Measurements from ENCODE around the gene RBL2.
A peak's percentile ranks its signal among the peaks of the same experiment; 100 is the strongest.

Gene RBL2

DNA sequence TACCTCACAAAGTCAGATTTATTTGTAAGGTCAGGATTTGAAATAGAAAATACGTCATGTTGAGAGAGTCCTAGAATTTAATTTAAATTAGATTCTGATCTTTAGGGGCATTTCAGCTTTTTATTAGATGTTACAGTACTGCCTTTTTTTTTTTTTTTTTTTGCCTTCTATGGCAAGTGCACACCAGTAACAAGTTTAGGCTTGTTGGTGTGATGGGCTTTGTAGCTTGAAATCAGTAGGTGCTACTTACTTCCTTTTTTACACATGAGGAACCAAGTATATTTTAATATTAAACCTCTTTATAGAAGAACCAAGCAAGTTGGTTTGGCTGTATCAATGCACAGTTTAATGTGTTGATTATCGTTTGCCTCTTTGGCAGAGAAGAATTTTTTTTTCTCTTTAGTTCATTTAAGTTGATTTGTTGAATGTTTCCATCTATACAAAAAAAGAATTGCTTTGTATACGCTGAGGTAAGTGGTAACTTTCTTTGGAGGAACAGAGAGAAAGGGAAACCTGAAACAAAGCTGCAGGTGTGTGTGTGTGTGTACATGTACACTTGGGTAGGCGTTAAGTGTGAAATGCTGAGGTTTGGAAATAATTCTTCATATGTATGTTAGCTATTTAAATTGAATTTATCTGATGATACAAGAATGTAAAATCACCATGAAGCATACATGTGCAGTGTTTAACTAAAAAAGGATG, 15.7 kb downstream of the RBL2 start:
- DNase-seq (ENCODE audit: low read depth), result no peak

DNA sequence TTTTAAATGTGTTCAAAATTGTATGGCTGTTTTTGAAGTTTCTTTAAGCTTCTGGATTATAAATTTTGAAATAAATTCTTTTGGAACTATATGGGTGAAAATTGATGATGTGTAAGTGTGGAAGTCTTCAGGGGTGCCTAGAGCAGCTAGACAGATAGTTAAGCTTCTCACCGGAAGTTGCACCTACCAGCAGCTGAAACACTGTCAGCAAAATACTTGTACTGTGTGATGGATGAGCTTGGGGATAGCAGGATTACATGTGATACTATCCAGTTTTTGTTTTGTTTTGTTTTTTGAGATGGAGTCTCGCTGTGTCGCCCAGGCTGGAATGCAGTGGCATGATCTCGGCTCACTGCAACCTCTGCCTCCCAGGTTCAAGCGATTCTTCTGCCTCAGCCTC, 19.7 kb downstream of the RBL2 start:
- DNase-seq (ENCODE audit: low read depth), result no peak

DNA sequence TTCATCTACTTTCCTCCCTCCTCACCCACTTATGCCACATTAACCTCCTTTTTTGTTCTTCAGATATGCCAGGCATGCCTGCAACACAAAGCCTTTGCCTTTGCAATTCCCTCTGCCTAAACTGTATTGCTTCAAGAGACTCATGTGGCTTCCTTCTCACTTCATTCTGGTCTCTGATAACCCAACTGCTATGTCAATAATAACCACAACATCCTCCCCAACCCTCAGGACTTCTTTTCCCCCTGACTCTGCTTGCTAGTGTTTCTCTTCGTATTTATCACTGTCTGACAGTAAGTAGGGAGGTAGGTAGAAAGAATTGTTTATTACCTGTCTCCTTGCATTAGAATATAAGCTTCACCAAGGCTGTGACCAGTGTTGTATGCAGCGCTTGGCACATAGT, 22.4 kb downstream of the RBL2 start:
- DNase-seq (ENCODE audit: low read depth), result no peak

DNA sequence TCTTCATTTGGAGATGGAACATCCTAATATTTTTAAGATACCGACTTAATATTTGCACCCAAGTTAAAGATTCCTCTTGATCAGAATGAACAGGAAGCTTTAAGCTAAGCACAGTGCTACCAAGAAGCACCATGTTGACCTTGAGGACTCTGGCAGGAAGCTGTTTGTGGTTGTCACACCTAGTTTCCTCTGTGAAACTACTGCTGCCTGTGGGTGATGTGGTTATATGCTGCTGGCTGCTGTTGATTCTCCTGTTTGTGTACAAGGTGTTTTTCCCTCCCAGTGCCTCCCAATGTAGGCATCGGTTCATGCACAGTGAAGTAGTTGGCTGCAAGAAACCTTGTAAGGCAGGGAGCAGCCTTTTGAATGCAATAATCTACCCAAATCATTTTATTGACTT, 23.4 kb downstream of the RBL2 start:
- peak; percentile 64 for DNase-seq (ENCODE audit: low read depth)

DNA sequence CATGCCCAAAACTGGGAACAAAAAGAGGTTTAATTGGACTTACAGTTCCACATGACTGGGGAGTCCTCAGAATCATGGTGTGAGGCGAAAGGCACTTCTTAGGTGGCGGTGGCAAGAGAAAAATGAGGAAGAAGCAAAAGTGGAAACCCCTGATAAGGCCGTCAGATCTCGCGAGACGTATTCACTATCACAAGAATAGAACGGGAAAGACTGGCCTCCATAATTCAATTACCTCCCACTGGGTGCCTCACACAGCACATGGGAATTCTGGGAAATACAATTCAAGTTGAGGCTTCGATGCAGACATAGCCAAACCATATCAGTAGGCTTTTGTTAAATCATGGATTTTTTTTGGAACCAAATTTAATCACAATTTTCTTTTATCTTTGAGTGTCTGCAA, 24.4 kb downstream of the RBL2 start:
- DNase-seq (ENCODE audit: low read depth), result no peak

DNA sequence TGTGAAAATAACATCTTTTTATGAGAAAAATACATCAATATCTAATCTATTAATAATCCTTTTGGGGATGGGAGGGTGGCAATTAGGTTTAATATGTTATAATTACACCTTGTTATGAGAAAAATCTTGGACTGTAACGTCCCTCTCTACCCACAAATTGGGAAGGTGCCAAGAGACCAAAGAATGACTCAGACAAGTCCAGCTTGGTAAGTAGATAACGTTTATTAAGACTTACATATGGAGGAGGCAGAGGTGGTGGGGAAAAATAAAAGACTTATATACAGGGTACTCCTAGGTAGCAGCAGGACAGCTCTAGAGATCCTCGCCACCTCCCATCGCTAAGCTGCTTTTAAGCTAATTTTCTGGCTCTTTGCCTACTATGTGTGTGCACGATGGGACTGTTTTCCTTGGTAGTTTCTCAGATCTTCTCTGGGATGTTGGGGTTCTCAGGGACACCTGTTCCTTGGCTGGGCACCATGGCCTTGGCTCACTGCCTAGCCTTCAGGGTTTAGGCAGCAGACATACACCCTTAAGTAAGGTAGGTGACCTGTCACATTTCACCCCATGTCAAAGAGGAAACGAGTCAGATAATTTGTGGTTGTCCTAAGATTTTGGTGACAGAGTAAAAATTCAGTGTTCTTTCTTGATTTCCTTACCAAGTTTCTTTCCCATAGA, 31.5 kb downstream of the RBL2 start:
- no peak for DNase-seq (ENCODE audit: low read depth)

DNA sequence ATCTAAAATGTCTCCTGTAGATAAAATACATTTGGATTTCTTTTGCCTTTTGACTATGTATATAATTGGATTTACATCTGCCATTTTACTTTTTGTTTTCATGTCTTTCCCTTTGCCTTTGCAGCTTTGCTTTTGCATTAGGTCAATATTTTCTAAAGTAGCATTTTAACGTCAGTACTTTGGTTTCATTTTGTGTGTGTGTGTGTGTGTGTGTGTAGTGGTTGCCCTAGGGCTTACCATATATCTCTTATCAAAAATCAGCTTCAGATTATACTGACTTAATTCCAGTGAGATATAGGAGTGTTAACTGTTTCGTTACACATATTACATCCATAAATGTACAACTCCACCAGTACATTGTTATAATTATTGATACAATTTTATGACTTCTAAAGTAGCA, 42.6 kb downstream of the RBL2 start:
- no peak for DNase-seq (ENCODE audit: low read depth)

DNA sequence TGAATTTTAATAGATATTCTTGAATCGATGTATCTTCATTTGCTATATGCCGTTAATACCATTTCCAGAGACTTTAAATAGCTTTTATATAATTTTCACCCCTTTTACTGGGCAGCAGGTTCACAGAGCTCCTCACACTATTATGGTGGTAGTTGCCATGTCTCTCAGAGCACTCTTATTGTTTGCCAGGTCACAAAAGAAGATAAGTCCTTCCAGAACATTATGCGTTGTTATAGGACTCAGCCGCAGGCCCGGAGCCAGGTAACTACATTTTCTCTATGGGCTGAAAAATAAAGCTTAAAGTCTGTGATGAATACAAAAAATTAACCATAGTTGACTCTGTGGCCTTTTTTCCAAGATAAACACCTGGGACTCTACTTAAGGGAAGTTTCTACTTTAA, 44.7 kb downstream of the RBL2 start:
- DNase-seq (ENCODE audit: low read depth), result no peak

DNA sequence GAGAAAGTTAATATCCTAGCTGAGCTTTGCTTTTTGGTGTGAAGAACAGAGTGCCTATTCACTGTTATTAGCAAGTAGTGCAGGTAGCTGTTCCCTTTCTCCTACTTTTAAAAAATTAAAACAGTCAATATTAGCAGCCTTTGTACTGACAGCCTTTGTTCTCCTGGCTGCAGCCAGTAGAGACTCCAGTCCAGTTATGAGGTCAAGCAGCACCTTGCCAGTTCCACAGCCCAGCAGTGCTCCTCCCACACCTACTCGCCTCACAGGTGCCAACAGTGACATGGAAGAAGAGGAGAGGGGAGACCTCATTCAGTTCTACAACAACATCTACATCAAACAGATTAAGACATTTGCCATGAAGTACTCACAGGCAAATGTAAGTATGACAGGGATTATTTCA, 46.1 kb downstream of the RBL2 start:
- DNase-seq (ENCODE audit: low read depth), result no peak

DNA sequence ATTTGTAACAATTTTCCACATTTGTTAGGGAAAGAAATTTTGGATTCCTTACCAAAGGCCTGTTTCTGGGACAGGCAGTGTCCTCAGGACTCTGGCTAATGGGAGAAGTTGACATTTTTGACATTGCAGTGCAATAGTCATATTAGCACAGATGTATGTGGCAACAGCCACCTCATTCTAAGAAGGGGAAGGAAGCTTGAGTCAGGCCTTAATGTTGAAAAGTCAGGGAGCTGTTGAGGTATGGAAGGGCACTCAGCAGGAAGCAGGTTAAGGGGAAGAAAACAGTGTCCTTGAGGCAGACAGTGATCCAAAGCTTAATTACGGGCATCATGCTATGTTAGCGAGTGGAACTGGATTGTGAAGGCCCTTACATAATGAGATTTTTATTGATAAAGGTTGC, 47.9 kb downstream of the RBL2 start:
- DNase-seq (ENCODE audit: low read depth), result no peak

DNA sequence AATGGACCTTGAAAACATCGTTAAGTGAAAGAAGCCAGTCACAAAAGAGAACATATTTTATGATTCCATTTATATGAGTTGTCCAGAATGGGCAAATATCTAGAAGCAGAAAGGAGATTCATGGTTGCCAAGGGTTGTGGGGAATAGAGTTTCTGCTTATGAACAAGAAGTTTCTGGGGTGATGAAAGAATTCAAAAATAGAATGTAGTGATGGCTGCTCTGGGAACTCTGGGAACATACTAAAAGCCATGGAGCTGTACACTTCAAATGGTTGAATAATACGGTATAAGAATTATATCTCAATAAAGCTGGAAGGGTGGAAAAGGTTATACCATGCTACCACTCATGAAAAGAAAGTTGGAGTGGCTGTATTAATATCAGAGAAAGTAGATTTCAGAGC, 50.3 kb downstream of the RBL2 start:
- no peak for DNase-seq (ENCODE audit: low read depth)

DNA sequence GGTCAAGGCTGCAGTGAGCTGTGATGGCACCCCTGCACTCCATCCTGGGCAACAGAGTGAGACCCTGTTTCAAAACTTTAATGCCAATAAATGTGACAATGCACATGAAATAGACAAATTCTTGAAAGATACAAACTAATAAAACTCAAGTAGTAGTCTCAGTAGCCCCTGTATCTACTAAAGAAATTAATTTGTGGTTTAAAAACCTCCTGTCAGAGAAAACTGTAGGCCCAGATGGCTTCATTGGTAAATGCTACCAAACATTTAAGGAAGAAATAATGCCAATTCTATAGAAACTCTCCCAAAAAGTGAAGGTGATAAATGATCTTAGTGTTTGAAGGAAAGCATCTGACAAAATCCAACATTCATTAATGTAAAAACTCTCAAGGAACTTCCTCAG, 52.0 kb downstream of the RBL2 start:
- DNase-seq (ENCODE audit: low read depth), result no peak

DNA sequence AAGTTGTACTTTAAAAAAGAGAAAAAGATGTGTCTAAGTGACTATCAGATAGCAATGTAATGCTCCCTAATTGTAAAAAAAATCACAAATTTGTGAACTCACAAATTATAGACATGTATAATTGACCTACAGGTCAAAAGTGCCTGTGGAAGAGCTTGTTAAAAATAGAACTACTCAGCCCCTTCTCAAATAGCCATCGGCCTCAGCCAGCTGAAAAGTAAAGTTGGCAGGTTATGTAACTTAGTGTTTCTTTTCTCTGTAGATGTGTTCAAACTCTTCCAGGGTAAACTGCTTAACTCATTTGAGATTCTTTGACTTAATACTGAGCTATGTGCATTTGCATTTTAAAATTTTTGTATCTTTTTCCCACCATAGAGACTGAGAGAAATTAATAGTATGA, 55.5 kb downstream of the RBL2 start:
- DNase-seq (ENCODE audit: low read depth), result no peak

DNA sequence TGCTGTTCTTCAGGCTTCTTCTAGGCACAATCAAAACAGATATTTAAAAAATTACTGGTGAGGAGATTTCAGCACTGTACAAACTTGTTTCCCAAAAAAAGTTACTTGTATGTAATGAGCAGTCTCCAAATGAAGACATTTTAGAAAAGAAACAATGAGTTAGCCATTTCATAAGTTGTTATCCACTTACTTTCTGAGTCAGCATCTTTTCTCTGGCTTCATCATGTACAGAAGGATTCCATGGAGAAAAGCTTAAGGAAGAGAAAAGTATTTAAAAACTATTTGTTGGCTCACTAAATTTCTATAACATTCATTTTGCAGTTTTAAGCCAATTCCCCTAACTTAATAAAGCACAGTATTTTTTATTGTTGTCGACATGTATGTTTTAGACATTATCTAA, 58.2 kb downstream of the RBL2 start:
- no peak for DNase-seq (ENCODE audit: low read depth)

DNA sequence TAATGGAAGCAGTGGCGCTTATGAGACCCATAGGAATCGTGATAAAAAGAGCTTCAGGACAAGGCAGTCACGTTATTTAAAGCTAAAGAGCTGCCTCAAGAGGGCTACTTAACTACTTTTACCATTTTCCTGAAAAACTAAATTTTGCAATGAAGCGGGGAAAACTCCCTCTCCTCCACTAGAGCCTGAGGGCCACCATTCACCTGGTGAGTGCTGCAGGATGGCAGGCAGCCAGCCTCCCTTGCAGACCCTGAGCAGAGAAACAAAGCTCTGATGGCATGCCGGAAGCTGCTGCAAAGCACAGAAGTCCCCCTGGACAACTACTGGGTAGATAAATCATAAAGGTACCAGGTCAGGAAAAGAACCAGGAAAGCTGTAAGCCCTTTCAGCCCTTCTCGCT, 60.4 kb downstream of the RBL2 start:
- no peak for DNase-seq (ENCODE audit: low read depth)

DNA sequence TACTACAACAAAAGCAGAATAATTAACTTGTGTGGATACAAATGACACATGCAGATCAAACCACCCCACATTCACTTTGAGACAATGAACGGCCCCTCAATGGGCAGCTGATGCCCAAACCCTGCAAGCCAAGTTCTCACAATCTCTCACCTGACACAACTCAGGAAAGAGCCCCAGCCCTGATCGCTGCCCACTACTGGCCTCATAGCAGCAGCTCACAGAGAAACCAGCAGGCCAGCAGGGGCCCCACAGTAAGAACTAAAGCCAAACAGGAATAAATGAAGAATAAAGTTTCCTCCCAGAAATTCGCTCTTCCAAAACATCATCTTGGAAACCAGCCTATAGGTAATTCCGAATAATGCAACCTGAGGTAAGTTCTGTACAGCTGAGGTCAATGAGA, 61.1 kb downstream of the RBL2 start:
- DNase-seq (ENCODE audit: low read depth), result no peak

DNA sequence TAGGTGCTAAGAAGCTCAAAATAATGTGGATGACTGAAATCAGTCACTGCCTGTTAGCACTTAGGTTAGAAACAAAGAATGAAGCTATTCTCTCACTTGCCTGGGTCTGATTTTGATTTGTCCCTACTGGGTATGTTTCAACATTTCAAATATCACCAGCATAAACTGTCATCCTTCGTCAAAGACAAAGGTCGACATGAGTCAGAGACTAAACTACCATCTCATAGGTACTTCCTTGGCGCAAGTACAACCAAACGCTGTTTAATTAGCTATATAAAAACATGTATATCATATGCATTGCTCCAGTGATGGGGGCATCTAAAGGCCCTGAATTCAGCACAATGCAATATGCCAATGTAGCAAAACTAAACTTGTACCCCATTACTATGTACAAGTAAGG, 64.7 kb downstream of the RBL2 start:
- DNase-seq (ENCODE audit: low read depth), result no peak

DNA sequence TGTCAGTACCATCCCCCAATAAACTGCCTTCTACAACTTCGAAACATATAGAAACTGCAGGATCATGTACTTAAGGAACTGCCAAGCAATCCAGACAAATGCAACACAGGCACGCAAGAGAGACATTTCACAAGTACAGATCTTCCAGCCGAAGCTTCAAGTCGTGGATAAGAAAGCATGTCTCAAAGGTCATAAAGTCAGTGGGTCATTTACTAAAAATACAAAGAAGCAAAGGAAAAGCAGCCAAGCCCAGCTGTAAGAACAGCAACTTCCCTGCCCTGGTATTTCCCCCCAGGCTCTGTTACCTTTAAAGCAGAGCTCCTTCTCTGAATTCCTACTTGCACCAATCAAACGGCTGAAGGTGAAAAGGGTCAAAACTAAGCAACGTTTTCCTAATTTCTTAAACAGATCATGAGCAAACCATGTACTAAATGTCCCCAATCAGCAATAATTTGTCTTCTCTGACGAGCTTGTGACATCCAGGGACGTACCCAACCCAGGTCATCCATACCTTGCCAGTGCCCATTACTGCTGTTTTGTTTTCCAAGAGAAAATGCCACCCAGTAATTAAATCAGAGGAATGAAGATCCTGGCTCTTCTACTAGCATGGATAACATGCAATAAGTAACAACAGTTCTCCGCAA, 67.1 kb downstream of the RBL2 start:
- no peak for DNase-seq (ENCODE audit: low read depth)

DNA sequence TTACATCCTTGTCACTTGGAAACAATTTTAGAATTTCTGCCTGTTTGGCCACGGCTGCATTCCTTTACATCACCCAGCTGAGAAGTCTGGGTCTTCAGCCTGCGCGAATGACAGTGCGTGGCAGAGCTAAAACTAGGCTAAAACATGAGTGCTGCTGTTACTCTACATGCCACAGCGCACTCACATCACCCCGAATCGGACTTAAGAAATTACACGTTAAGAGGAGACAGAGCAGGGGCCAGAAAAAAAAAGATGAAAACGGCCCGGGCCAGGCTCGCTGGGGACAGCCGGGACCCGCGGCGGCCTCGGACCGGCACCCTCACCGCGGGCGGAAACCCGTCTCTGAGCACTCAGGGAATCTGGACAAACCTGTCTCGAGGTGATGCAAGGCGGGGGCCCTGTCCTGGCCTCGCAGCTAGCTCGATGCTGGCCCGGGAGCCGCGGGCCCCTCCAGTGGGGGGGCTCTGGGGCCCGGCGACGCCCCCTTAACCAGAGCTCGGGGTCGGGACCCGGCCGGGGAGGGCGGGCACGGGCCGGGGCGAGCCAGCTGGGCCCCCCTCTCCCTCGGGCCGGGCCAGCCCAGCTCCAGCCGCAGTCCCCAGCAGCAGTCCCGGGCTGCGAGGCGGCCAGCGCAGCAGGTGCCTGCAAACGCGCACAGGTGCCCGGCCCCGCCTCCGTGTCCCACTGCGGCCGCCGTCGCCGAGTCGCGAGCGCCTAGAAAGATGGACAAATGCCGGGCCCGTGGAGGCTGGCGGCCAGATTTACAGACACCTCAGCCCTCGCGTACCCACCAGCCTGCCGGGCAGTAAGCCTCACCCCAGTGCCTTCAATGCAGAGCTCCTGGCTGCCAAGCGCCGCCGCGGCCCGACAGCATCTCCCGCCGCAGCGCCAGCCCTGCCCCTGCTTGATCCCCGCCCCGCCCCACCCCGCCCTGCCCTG, 68.3 kb downstream of the RBL2 start, which contains the start of gene AKTIP:
Gene AKTIP (minus strand): TSS at position 879 of the 939 bp plus-strand sequence. CDS start 2,950 bp downstream, outside the sequence.
- peak; percentile 62 for DNase-seq (ENCODE audit: low read depth)

DNA sequence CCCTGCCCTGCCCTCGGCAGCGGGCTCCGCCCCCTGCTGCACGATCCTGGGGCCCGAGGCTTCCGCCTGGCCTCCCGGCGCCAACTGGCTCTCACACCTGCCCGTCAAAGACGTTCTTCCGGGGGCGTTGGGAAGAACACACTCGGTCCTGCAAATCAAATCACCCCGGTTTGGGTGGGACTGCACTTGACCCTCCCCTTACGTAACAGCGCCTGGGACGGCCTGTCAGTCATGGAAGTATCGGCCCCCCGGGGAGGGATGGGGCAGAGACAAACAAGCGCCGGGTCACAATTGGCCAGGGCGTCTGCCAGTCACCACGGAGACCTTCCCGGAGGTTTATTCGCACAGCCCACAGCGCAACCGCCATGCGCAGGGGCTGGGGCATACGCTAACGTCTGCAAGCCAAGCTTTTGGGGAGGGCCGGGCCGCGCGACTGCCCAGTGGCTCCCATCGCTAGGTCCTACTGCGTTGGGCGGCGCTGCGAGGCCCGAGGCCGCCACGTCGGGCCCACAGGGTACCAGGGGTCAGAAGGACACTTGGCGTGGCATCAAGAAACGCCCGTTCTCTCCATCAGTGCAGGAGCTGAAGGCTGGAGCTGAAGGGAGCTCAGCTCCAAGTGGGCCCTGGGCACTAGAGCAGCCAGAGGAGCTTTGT, 69.1 kb downstream of the RBL2 start:
- DNase-seq (ENCODE audit: low read depth), result peak; percentile 100

DNA sequence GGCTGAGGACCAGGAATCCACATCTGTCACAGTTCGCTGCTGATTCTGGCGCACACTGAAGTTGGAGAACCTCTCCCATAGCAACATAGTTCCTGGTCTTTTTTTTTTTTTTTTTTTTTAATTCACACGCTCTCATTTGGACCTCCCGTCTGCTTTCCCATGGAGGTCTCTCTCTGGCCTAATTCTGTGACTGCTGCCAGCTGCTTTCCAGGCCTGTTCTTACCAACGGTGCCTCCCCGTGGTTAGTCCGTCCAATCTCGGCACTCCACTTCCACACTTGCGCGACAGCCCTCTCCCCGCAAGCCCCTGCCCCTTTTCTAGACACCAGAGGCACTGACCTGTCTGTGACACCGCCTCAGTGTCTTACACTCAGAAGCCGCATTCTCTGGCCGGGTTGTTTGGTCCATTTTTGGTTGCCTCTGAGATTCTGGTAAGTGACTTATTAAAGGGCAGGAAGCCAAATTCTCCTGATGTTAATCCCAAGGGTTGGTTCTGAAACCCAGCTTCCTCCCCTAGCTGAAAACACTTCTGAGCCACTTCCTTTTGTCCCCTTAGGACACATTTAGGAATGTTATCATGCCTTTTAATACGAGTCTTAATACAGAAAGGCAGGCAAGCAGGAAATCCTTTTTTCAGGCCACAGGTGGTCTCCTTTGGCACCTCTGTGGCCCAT, 69.9 kb downstream of the RBL2 start:
- no peak for DNase-seq (ENCODE audit: low read depth)
